CMK (cell line): ENCODE data around the gene CAPN14.

Experiments used
- DNase-seq: peaks from one replicate; pipeline ENCODE4 v3.0.0-alpha.2; 2010; ENCODE audit warnings: low read depth

CAPN14 gene

GRCh38 chr2:31140151-31140550, 77.2 kb downstream of the CAPN14 start:
- no peak for DNase-seq

- DNase-seq, result no peak
Observed at GRCh38 chr2:31139671-31140070, 77.6 kb downstream of the CAPN14 start.

GRCh38 chr2:31138037-31138962, 79.0 kb downstream of the CAPN14 start, which contains the start of gene GALNT14:
TSS of gene GALNT14 (minus strand) at chr2:31138440. CDS start at chr2:31138086, 354 bp downstream.
- DNase-seq, result no peak

GRCh38 chr2:31137211-31138036, 79.9 kb downstream of the CAPN14 start:
- DNase-seq, result no peak

- no peak for DNase-seq
Observed at GRCh38 chr2:31136732-31137131, 80.6 kb downstream of the CAPN14 start.

- DNase-seq, result no peak
Observed at GRCh38 chr2:31136000-31136399, 81.3 kb downstream of the CAPN14 start.

- no peak for DNase-seq
Observed at GRCh38 chr2:31134480-31134879, 82.8 kb downstream of the CAPN14 start.

GRCh38 chr2:31132786-31133185, 84.5 kb downstream of the CAPN14 start:
- no peak for DNase-seq

GRCh38 chr2:31131871-31132270, 85.4 kb downstream of the CAPN14 start:
- DNase-seq, result no peak

GRCh38 chr2:31129375-31130171, 87.7 kb downstream of the CAPN14 start:
- no peak for DNase-seq

- no peak for DNase-seq
Observed at GRCh38 chr2:31127931-31128330, 89.4 kb downstream of the CAPN14 start.

GRCh38 chr2:31125918-31126695, 91.2 kb downstream of the CAPN14 start:
- DNase-seq, result no peak

GRCh38 chr2:31124904-31125303, 92.4 kb downstream of the CAPN14 start:
- no peak for DNase-seq
